PC-9 (cell line): ENCODE measurements around the gene CSRP1. TPM values are rescaled to one million over a fixed set of nuclear protein-coding genes. Genes with fewer than 3 reads are reported as not detected.
"Not testable (repeated sequence)": the region's sequence is repeated elsewhere in the genome, so short reads cannot be mapped to it uniquely, and the experiment has no call there.

Experiments used
- BruUV-seq: library from RNA; stranded (reverse); fragments of 400-500 nt; replicated peaks from 2 replicates; lab custom pipeline; 2021; lab: Mats Ljungman, UMichigan
- CTCF ChIA-PET: fragments of 300-600 bp; sonication (Branson Sonifier 250); formaldehyde crosslinking; loops from one replicate; lab custom pipeline; 2022; ENCODE audit warnings: antibody characterized with exemption; lab: Charles Lee
- POLR2A ChIA-PET: fragments of 300-600 bp; sonication (Branson Sonifier 250); formaldehyde crosslinking; loops from one replicate; lab custom pipeline; 2022; ENCODE audit warnings: antibody characterized with exemption; ENCODE audit not compliant: unreplicated experiment; lab: Charles Lee
- DNase-seq, 2 experiments: peaks; one replicate each; pipeline versions ENCODE4 v3.0.0 to v3.0.0-alpha.2; 2015 to 2022; ENCODE audit warnings: mixed read lengths in 1 of 2
- H2AFZ ChIP-seq: fragments of 200-600 bp; sonication (generic); 2 replicates; pipeline ENCODE4 v1.8.1; 2017; ENCODE audit warnings: antibody characterized with exemption
- H3F3A ChIP-seq: fragments of 200-600 bp; sonication (generic); 2 replicates; pipeline ENCODE4 v1.8.1; 2017; ENCODE audit warnings: antibody characterized with exemption, mild to moderate bottlenecking, low read depth; ENCODE audit not compliant: insufficient read depth
- H3K27ac ChIP-seq: fragments of 200-600 bp; sonication (generic); 2 replicates; pipeline ENCODE4 v1.6.1; 2016; ENCODE audit warnings: mixed run types
- H3K27me3 ChIP-seq: fragments of 200-600 bp; sonication (generic); 2 replicates; pipeline ENCODE4 v1.6.1; 2016; ENCODE audit warnings: low read depth, mixed run types; ENCODE audit not compliant: insufficient read depth
- H3K36me3 ChIP-seq: fragments of 200-600 bp; sonication (generic); 2 replicates; pipeline ENCODE4 v1.6.1; 2016; ENCODE audit warnings: low read depth, mixed run types
- H3K4me1 ChIP-seq: fragments of 200-600 bp; sonication (generic); replicated peaks from 2 replicates; pipeline ENCODE4 v1.6.1; 2016; ENCODE audit warnings: mixed run types; ENCODE audit not compliant: insufficient read depth
- H3K4me2 ChIP-seq: fragments of 200-600 bp; sonication (generic); 2 replicates; pipeline ENCODE4 v1.6.1; 2017; ENCODE audit warnings: mixed run types
- H3K4me3 ChIP-seq: fragments of 200-600 bp; sonication (generic); 2 replicates; pipeline ENCODE4 v1.6.1; 2016; ENCODE audit warnings: mixed run types
- H3K79me2 ChIP-seq: fragments of 200-600 bp; sonication (generic); 2 replicates; pipeline ENCODE4 v1.6.1; 2017; ENCODE audit warnings: low read depth, mixed run types
- H3K9me2 ChIP-seq: fragments of 200-600 bp; sonication (generic); 2 replicates; pipeline ENCODE4 v1.8.1; 2017; ENCODE audit warnings: mild to moderate bottlenecking; ENCODE audit not compliant: insufficient read depth
- H3K9me3 ChIP-seq: fragments of 200-600 bp; sonication (generic); 2 replicates; pipeline ENCODE4 v1.8.1; 2016; ENCODE audit warnings: low read depth; ENCODE audit not compliant: insufficient read depth
- H4K20me1 ChIP-seq: fragments of 200-600 bp; sonication (generic); 2 replicates; pipeline ENCODE4 v1.8.1; 2017; ENCODE audit not compliant: insufficient read depth
- CTCF ChIP-seq: fragments of 200-600 bp; sonication (generic); conservative IDR thresholded peaks from 2 replicates; pipeline ENCODE4 v1.6.1; 2017; ENCODE audit warnings: mixed run types, antibody characterized with exemption, mild to moderate bottlenecking, moderate library complexity
- EZH2 ChIP-seq: fragments of 200-600 bp; sonication (generic); IDR thresholded peaks from 2 replicates; pipeline ENCODE4 v1.8.0; 2017; ENCODE audit warnings: antibody characterized with exemption, low read depth
- intact Hi-C: fragments of 100-400 bp; cut with micrococcal nuclease; formaldehyde crosslinking; loops from one replicate; pipeline ENCODE4 v1.10.0; 2022; ENCODE audit not compliant: unreplicated experiment
- total RNA-seq: library from RNA; stranded (reverse); gene quantifications from 2 replicates; pipeline ENCODE4 v1.2.3, GENCODE V29; 2021

Gene CSRP1
- total RNA-seq, 1 experiment from 2014 or later = 61.3 TPM

GRCh38 chr1:201528631-201529252, 21.8 kb upstream of the CSRP1 start:
- H3K9me2 ChIP-seq = no peaks in the 10 kb centered on the region
- H3K27me3 ChIP-seq = no peaks in the 10 kb centered on the region
- intact Hi-C loops = no loop called here
- H3K4me1 ChIP-seq = no peaks in the 10 kb centered on the region
- TF ChIP-seq EZH2 (no peak), CTCF (no peak)
- H3K9me3 ChIP-seq = 0 out of 2 replicates have a peak, but pooled peaks cover 3% of the 10 kb centered on the region
- no peaks in the 10 kb centered on the region for H3F3A ChIP-seq
- DNase-seq = no peak
- H4K20me1 ChIP-seq = no peaks in the 10 kb centered on the region
- BruUV-seq = no TSS peak
- H3K27ac ChIP-seq = no peak overlapping the region
- no peak overlapping the region for H3K4me2 ChIP-seq
- no peaks in the 10 kb centered on the region for H3K36me3 ChIP-seq
- H3K4me3 ChIP-seq = no peak overlapping the region
- POLR2A ChIA-PET = no interaction called here
- CTCF ChIA-PET = no interaction called here
- H2AFZ ChIP-seq = no peak overlapping the region
- no peaks in the 10 kb centered on the region for H3K79me2 ChIP-seq

- Histone ChIP-seq H3K79me2 (no peaks in the 10 kb centered on the region), H3K9me2 (no peaks in the 10 kb centered on the region), H3K4me1 (no peaks in the 10 kb centered on the region), H4K20me1 (no peaks in the 10 kb centered on the region), H3K27ac (no peak overlapping the region), H3K4me3 (no peak overlapping the region), H2AFZ (no peak overlapping the region), H3K27me3 (no peaks in the 10 kb centered on the region), H3K4me2 (no peak overlapping the region), H3K36me3 (no peaks in the 10 kb centered on the region), H3F3A (no peaks in the 10 kb centered on the region), H3K9me3 (peaks cover 7% of the 10 kb centered on the region)
- DNase-seq = no peak
- ChIA-PET POLR2A (interaction anchor here (0.7 kb wide), 1 partner anchor 75 kb away, joined by 8 read pairs; no protein-coding TSS in a partner anchor), CTCF (no interaction called here)
- intact Hi-C loops = no loop called here
- no peak for TF ChIP-seq CTCF
- TF ChIP-seq EZH2 = no peak
- BruUV-seq = no TSS peak
Measured at GRCh38 chr1:201527879-201528278, 21.0 kb upstream of the CSRP1 start.

- ChIA-PET CTCF (interaction anchor here (0.7 kb wide), 1 partner anchor 115 kb away, joined by 3 read pairs; no protein-coding TSS in a partner anchor), POLR2A (no interaction called here)
- no peak overlapping the region for H3K4me2 ChIP-seq
- H3K27me3 ChIP-seq = no peaks in the 10 kb centered on the region
- H3K27ac ChIP-seq = no peak overlapping the region
- no TSS peak for BruUV-seq
- no peaks in the 10 kb centered on the region for H3K4me1 ChIP-seq
- no peaks in the 10 kb centered on the region for H3K79me2 ChIP-seq
- peaks cover 7% of the 10 kb centered on the region for H3K9me3 ChIP-seq
- no peaks in the 10 kb centered on the region for H3K9me2 ChIP-seq
- no peak for DNase-seq
- intact Hi-C loops = no loop called here
- TF ChIP-seq CTCF (no peak), EZH2 (no peak)
- H2AFZ ChIP-seq = no peak overlapping the region
- H3K4me3 ChIP-seq = no peak overlapping the region
- H3K36me3 ChIP-seq = no peaks in the 10 kb centered on the region
- no peaks in the 10 kb centered on the region for H4K20me1 ChIP-seq
- no peaks in the 10 kb centered on the region for H3F3A ChIP-seq
Measured at GRCh38 chr1:201525193-201525778, 18.4 kb upstream of the CSRP1 start.

- H3K9me2 ChIP-seq, H3K4me3 ChIP-seq, H4K20me1 ChIP-seq, H3K27me3 ChIP-seq, H3K36me3 ChIP-seq, BruUV-seq, H3K4me2 ChIP-seq, H3K27ac ChIP-seq, intact Hi-C loops, H3K79me2 ChIP-seq, H2AFZ ChIP-seq, DNase-seq, CTCF ChIA-PET, H3K9me3 ChIP-seq: not testable (repeated sequence)
- POLR2A ChIA-PET = interaction anchor here (0.6 kb wide), 1 partner anchor 107 kb away, joined by 4 read pairs; no protein-coding TSS in a partner anchor
- Histone ChIP-seq H3F3A (peaks cover 27% of the 10 kb centered on the region), H3K4me1 (peaks cover 36% of the 10 kb centered on the region)
Measured at GRCh38 chr1:201520046-201520575, 13.2 kb upstream of the CSRP1 start.
